PC-3 (cell line): Measurements from ENCODE around the gene DUSP19. TPM values are rescaled to one million over a fixed set of nuclear protein-coding genes. Genes with fewer than 3 reads are reported as not detected.
A peak's percentile ranks its signal among the peaks of the same experiment; 100 is the strongest.

Source experiments
- ATAC-seq: fragments of 200-7000 bp; cut with Tn5 transposase; 2 replicates; pipeline ENCODE4 v1.9.1; 2020; ENCODE audit warnings: mild to moderate bottlenecking, moderate library complexity
- BruUV-seq: library from RNA; stranded (reverse); fragments of 400-500 nt; replicated peaks from 2 replicates; lab custom pipeline; 2021; lab: Mats Ljungman, UMichigan
- CTCF ChIA-PET: fragments of 300-600 bp; sonication (Branson Sonifier 250); formaldehyde crosslinking; loops from one replicate; lab custom pipeline; 2022; ENCODE audit warnings: antibody characterized with exemption; lab: Charles Lee
- POLR2A ChIA-PET: fragments of 300-600 bp; sonication (Branson Sonifier 250); formaldehyde crosslinking; loops from one replicate; lab custom pipeline; 2022; ENCODE audit warnings: antibody characterized with exemption; ENCODE audit not compliant: unreplicated experiment; lab: Charles Lee
- DNase-seq: peaks from one replicate; pipeline ENCODE4 v3.0.0-alpha.2; 2015
- H2AFZ ChIP-seq: fragments of 300-600 bp; sonication (generic); 2 replicates; pipeline ENCODE4 v1.6.0; 2016; ENCODE audit warnings: antibody characterized with exemption, low read length
- H3F3A ChIP-seq: fragments of 300-600 bp; sonication (generic); one replicate; pipeline ENCODE4 v1.6.0; 2017; ENCODE audit warnings: antibody characterized with exemption, low read length, control low read depth, mild to moderate bottlenecking; ENCODE audit not compliant: unreplicated experiment
- H3K27ac ChIP-seq: fragments of 300-600 bp; sonication (generic); 2 replicates; pipeline ENCODE4 v1.5.1; 2016; ENCODE audit warnings: mild to moderate bottlenecking, low read length
- H3K27me3 ChIP-seq: fragments of 300-600 bp; sonication (generic); 2 replicates; pipeline ENCODE4 v1.6.1; 2016; ENCODE audit warnings: low read length, mixed read lengths
- H3K36me3 ChIP-seq: fragments of 300-600 bp; sonication (generic); 2 replicates; pipeline ENCODE4 v1.6.1; 2016; ENCODE audit warnings: low read depth, mixed run types, low read length, mixed read lengths
- H3K4me1 ChIP-seq: fragments of 300-600 bp; sonication (generic); 2 replicates; pipeline ENCODE4 v1.5.1; 2016; ENCODE audit warnings: low read length; ENCODE audit not compliant: insufficient read depth
- H3K4me2 ChIP-seq: fragments of 300-600 bp; sonication (generic); 2 replicates; pipeline ENCODE4 v1.6.0; 2016; ENCODE audit warnings: low read length
- H3K4me3 ChIP-seq: fragments of 300-600 bp; sonication (generic); 2 replicates; pipeline ENCODE4 v1.5.1; 2016; ENCODE audit warnings: mild to moderate bottlenecking, low read length, mixed read lengths
- H3K79me2 ChIP-seq: fragments of 300-600 bp; sonication (generic); 2 replicates; pipeline ENCODE4 v1.6.1; 2017; ENCODE audit warnings: low read length, mixed read lengths
- H3K9ac ChIP-seq: fragments of 300-600 bp; sonication (generic); 2 replicates; pipeline ENCODE4 v1.6.0; 2016; ENCODE audit warnings: mild to moderate bottlenecking, low read length
- H3K9me2 ChIP-seq: fragments of 300-600 bp; sonication (generic); replicated peaks from 2 replicates; pipeline ENCODE4 v1.6.1; 2016; ENCODE audit warnings: mixed run types, low read length, mixed read lengths
- H3K9me3 ChIP-seq: fragments of 300-600 bp; sonication (generic); 2 replicates; pipeline ENCODE4 v1.6.1; 2016; ENCODE audit warnings: low read length, mixed read lengths
- H4K20me1 ChIP-seq: fragments of 300-600 bp; sonication (generic); 2 replicates; pipeline ENCODE4 v1.6.1; 2016; ENCODE audit warnings: low read length, mixed read lengths
- EZH2 ChIP-seq: fragments of 300-600 bp; sonication (generic); IDR thresholded peaks from one replicate; pipeline ENCODE4 v1.6.1; 2017; ENCODE audit warnings: antibody characterized with exemption, mild to moderate bottlenecking, low read length; ENCODE audit not compliant: unreplicated experiment
- EZH2phosphoT487 ChIP-seq: fragments of 300-600 bp; sonication (generic); IDR thresholded peaks from 2 replicates; pipeline ENCODE4 v1.6.1; 2018; ENCODE audit warnings: mild to moderate bottlenecking, antibody characterized with exemption, low read length, borderline replicate concordance
- intact Hi-C: fragments of 100-400 bp; cut with micrococcal nuclease; formaldehyde crosslinking; loops from 2 replicates; pipeline ENCODE4 v1.9.0; 2023
- total RNA-seq: library from RNA; depleted of rRNA; stranded (reverse); fragments of >200 nt; gene quantifications from 2 replicates; pipeline ENCODE4 v1.2.3, GENCODE V29; 2014
- TF ChIP-seq, protein P1 (sequence below): fragments of 300-600 bp; sonication (generic); conservative IDR thresholded peaks from 2 replicates; pipeline ENCODE4 v1.5.1; 2017; ENCODE audit warnings: antibody characterized with exemption, low read depth, mild to moderate bottlenecking, low read length

Gene DUSP19
- total RNA-seq, 1 experiment from 2014 or later = 0.51 TPM

DNA sequence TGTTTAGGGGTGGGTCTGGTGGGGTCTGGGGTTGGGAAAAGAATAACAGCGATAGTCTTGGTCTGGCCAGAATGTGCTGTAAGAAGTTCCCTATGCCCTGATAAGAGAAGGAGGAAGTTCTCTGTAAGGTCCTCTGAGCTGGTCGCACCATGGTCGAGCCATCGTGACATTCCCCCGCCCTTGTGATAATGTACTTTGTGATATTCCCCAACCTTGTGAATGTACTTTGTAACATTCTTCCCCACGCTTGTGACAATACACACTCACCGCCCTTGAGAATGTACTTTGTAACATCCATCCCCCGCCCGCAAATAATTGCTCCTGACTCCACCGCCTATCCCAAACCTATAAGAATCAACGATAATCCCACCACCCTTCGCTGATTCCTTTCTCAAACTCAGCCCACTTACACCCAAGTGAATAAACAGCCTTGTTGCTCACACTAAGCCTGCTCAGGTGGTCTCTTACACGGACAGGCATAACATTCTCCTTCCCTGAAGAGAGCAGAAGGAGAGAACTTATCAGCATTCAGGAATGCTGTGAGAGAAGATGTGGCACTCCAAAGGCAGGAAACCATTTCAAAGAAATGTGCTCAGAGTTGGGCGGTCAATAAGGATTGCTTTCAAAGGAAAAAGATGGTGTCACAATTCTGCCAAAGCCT, 17.8 kb upstream of the DUSP19 start:
- no peak overlapping the region for H3K4me2 ChIP-seq
- ChIA-PET POLR2A (no interaction called here), CTCF (no interaction called here)
- intact Hi-C loops = no loop called here
- no peaks in the 10 kb centered on the region for H3K9me2 ChIP-seq
- H3K27me3 ChIP-seq = no peaks in the 10 kb centered on the region
- H3K9ac ChIP-seq = no peak overlapping the region
- no peak overlapping the region for H3K27ac ChIP-seq
- no peaks in the 10 kb centered on the region for H3K9me3 ChIP-seq
- H3K36me3 ChIP-seq = no peaks in the 10 kb centered on the region
- TF ChIP-seq EZH2 (no peak), EZH2phosphoT487 (no peak)
- TF ChIP-seq, protein P1, sequence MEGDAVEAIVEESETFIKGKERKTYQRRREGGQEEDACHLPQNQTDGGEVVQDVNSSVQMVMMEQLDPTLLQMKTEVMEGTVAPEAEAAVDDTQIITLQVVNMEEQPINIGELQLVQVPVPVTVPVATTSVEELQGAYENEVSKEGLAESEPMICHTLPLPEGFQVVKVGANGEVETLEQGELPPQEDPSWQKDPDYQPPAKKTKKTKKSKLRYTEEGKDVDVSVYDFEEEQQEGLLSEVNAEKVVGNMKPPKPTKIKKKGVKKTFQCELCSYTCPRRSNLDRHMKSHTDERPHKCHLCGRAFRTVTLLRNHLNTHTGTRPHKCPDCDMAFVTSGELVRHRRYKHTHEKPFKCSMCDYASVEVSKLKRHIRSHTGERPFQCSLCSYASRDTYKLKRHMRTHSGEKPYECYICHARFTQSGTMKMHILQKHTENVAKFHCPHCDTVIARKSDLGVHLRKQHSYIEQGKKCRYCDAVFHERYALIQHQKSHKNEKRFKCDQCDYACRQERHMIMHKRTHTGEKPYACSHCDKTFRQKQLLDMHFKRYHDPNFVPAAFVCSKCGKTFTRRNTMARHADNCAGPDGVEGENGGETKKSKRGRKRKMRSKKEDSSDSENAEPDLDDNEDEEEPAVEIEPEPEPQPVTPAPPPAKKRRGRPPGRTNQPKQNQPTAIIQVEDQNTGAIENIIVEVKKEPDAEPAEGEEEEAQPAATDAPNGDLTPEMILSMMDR = no peak
- no peaks in the 10 kb centered on the region for H4K20me1 ChIP-seq
- H2AFZ ChIP-seq = no peak overlapping the region
- no peak for ATAC-seq
- no TSS peak for BruUV-seq
- H3K4me1 ChIP-seq = peaks cover 12% of the 10 kb centered on the region
- H3K79me2 ChIP-seq = no peaks in the 10 kb centered on the region
- peaks cover 4% of the 10 kb centered on the region for H3F3A ChIP-seq
- no peak overlapping the region for H3K4me3 ChIP-seq
- no peak for DNase-seq

DNA sequence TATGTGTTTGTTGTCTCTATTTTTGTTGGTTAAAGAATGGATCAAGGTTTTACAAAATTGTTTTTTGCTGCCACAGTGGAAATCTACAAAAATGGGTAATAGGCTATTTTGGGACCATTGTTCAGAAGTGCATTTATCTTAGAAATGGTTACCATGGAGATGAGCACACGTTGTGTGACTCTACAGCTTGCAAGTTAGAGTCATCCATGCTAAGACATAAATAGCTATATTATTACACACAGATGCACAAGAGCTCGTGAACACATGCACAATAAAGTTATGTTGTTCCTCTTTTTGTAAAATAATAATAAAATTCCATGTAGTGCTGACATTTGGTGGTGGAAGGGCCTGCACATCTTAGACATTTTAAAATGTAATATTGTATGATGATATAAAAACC, 15.5 kb upstream of the DUSP19 start:
- intact Hi-C loops = no loop called here
- Histone ChIP-seq H3K9me3 (no peaks in the 10 kb centered on the region), H4K20me1 (no peaks in the 10 kb centered on the region), H3K9ac (no peak overlapping the region), H3K27me3 (no peaks in the 10 kb centered on the region), H3K4me1 (peaks cover 12% of the 10 kb centered on the region), H3K4me2 (no peak overlapping the region), H2AFZ (no peak overlapping the region), H3K9me2 (no peaks in the 10 kb centered on the region), H3F3A (peaks cover 4% of the 10 kb centered on the region), H3K27ac (no peak overlapping the region), H3K4me3 (no peak overlapping the region), H3K36me3 (no peaks in the 10 kb centered on the region), H3K79me2 (no peaks in the 10 kb centered on the region)
- no peak for ATAC-seq
- ChIA-PET POLR2A (interaction anchor here (0.7 kb wide), 1 partner anchor 1101 kb away, joined by 6 read pairs; no protein-coding TSS in a partner anchor), CTCF (no interaction called here)
- TF ChIP-seq, protein P1 = no peak
- no peak for TF ChIP-seq EZH2
- TF ChIP-seq EZH2phosphoT487 = no peak
- no TSS peak for BruUV-seq
- DNase-seq = peak; percentile 22

DNA sequence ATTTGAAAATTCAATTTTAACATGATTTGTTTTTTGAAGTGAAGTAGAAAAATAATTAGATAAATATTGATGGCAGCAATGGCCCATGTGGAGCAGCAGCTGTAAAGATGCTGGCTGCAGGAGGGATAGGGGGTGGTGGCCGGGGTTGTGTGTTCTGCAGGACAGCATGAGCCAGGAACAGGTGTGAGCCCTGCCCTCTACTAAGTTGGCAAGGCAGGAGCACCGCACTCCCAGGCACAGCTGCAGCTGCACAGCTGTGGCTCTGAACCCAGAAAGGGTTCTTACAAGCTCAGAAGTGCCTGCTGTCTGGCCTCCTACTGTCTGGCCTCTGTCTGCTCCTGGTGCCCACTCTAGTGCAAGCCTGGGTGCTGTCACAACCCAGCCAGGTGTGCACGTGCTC, 10.0 kb upstream of the DUSP19 start:
- H3K36me3 ChIP-seq = no peaks in the 10 kb centered on the region
- intact Hi-C loops = no loop called here
- ChIA-PET POLR2A (no interaction called here), CTCF (no interaction called here)
- no peak overlapping the region for H3K4me3 ChIP-seq
- no peak overlapping the region for H2AFZ ChIP-seq
- H3K4me1 ChIP-seq = no peaks in the 10 kb centered on the region
- no peaks in the 10 kb centered on the region for H3K27me3 ChIP-seq
- H3K9ac ChIP-seq = no peak overlapping the region
- H4K20me1 ChIP-seq = no peaks in the 10 kb centered on the region
- ATAC-seq (no peak), DNase-seq (no peak)
- no TSS peak for BruUV-seq
- no peak overlapping the region for H3K4me2 ChIP-seq
- no peaks in the 10 kb centered on the region for H3K9me2 ChIP-seq
- TF ChIP-seq, protein P1 = no peak
- TF ChIP-seq EZH2 (no peak), EZH2phosphoT487 (no peak)
- 0 out of 2 replicates have a peak, but pooled peaks cover 3% of the 10 kb centered on the region for H3K9me3 ChIP-seq
- no peaks in the 10 kb centered on the region for H3K79me2 ChIP-seq
- H3F3A ChIP-seq = no peaks in the 10 kb centered on the region
- no peak overlapping the region for H3K27ac ChIP-seq
